Measurements from ENCODE around the gene ELFN1. TPM values are rescaled to one million over a fixed set of nuclear protein-coding genes. Genes with fewer than 3 reads are reported as not detected.

The ELFN1 gene
- total RNA-seq, 8 experiments from 2014 or later = 0.13 to 25.2 (median 8.1) TPM

DNA sequence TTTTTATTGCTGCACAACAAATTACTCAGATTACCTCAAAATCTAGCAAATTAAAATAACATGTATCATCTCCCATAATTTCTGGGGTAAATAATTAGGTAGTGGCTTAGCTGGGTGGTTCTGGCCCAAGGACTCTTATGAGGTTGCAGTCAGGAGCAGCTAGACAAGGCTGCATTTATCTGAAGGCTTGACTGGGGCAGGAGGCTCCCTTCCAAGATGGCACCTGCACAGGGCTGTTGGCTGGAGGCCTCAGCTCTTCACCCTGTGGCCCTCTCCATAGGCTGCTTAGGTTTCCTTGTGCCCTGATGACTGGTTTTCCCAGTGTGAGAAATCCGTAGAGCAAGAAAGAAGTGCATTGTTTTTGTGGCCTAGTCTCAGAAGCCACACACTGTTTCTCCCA is 34.7 kb upstream of the ELFN1 start:
- 20 to 100% (median 71%) methylated on average over 1 of the region's 1 CpG; no CpG with 5 or more reads in 4 of the 10 experiments for WGBS, 10 experiments
- Histone ChIP-seq H3K4me1 (replicated peaks in 1 of 2) (peaks cover 0 to 4% of the 10 kb centered on the region in 2 donors), H3K4me3 (no peak overlapping the region), H3K27ac (no peak overlapping the region)
- in situ Hi-C loops (cut with MboI; ENCODE audit: low pct_unique_long_range_greater_than_20kb in 2 of 9, low sequenced_read_pairs in 9 of 9, unreplicated experiment in 9 of 9) = no loop called here
- no peak for ATAC-seq (replicated peaks in 6 of 8)

DNA sequence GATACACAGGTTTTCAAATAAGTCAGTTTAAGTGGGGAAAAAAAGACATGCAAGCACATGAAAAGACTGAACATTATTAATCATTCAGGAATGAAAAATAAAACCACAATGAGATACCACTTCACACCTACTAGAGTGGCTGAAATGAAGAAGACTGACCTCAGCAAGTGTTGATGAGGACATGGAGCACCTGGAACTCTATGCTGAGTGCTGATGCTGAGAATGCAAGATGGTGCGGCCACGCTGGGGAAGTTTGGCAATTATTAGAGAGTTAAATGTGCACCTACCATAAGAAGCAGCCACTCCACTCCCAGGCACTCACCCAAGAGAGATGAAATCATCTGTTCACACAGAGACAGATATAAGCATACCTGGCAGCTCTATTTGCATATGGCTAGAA is 32.9 kb upstream of the ELFN1 start:
- Histone ChIP-seq H3K4me3 (no peak overlapping the region), H3K4me1 (replicated peaks in 1 of 2) (peaks cover under 1 to 4% of the 10 kb centered on the region in 2 donors), H3K27ac (no peak overlapping the region)
- ATAC-seq (replicated peaks in 6 of 8) = no peak
- WGBS, 10 experiments = 0 to 100% (median 90%) methylated on average over 1 to 2 of the region's 2 CpGs; no CpG with 5 or more reads in 3 of the 10 experiments
- in situ Hi-C loops (cut with MboI; ENCODE audit: low pct_unique_long_range_greater_than_20kb in 2 of 9, low sequenced_read_pairs in 9 of 9, unreplicated experiment in 9 of 9) = no loop called here

DNA sequence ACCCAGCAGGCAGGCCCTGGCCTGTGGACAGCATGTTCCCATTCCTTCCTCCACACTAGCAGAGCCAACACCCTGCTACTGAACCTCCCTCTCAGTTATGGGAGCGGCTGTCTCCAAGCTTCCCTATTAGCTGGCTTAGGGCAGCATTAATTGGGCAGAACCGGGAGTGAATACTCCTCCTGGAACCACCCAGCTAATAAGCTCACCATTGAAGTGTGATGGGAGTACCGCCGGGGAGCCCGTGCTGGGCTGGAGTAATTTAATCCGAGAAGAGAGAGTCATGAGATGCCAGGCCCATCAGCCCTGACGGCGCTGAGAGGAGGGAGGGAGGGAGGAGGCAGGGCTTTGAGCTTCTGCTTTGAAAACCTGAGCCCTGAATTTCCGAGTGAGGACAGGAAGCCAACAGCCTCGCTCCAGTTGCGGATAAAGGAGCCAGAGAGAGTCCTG is 31.8 kb upstream of the ELFN1 start:
- Histone ChIP-seq H3K4me3 (no peak overlapping the region), H3K4me1 (replicated peaks in 1 of 2) (peaks cover 0 to 3% of the 10 kb centered on the region in 2 donors), H3K27ac (no peak overlapping the region)
- 0 to 39% (median 39%) methylated on average over 1 to 6 of the region's 11 CpGs; no CpG with 5 or more reads in 7 of the 10 experiments for WGBS, 10 experiments
- in situ Hi-C loops (cut with MboI; ENCODE audit: low pct_unique_long_range_greater_than_20kb in 2 of 9, low sequenced_read_pairs in 9 of 9, unreplicated experiment in 9 of 9) = no loop called here
- peak; percentile 71 to 99 (median 91) for ATAC-seq (replicated peaks in 6 of 8)

DNA sequence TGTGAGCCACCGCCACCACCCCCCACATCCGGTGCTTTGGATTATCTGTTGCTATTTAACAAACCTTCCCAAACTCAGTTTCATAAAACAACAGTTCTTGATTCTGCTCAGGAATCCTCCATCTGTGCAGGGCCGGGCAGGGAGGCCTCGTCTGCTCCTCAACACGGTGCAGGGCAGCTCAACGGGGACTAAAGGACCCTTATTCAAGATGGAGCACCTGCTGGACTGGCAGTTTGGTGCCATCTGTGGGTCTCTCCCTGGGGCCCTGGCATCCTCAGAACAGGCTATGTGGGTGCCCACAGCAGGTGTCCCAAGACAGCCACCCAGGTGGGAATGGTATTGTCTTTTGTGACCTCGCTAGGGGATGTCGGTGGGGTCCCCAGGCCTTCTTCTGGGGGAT is 31.0 kb upstream of the ELFN1 start:
- H3K4me1 ChIP-seq (replicated peaks in 1 of 2) = peaks cover 0 to 3% of the 10 kb centered on the region in 2 donors
- in situ Hi-C loops (cut with MboI; ENCODE audit: low pct_unique_long_range_greater_than_20kb in 2 of 9, low sequenced_read_pairs in 9 of 9, unreplicated experiment in 9 of 9) = no loop called here
- ATAC-seq (replicated peaks in 6 of 8) = no peak
- 22 to 100% (median 81%) methylated on average over 1 to 5 of the region's 8 CpGs; no CpG with 5 or more reads in 3 of the 10 experiments for WGBS, 10 experiments
- H3K27ac ChIP-seq = no peak overlapping the region
- H3K4me3 ChIP-seq = no peak overlapping the region

DNA sequence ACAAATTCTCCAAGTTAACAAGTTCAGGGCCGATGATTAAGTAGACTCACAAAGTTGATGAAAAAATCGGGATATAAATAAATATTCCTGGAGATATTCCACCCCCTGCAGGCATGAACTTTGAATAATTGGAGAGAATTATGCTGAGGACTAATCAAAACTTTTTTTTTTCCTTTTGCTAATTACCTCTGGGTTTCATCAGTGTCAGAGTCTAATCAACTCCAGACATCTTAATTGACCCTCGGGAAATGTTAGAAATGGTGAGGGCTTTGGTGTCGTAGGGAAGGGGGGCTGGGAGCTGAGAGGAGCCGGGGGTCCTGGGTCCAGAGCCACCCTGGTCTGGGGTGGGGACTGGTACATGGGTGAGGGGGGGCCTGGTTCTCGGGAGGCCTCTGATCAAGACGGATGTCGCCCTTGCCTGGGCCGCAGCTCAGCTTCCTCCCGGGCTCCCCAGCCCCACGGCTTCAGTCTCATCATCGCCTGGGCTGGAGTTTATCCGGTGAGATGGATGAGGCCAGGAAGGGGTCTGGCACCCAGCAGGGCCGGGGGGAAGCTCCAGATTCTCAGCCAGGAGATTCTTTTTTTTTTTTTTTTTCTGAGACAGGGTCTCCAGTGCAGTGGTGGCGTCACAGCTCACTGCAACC is 30.4 kb upstream of the ELFN1 start:
- Histone ChIP-seq H3K4me3 (no peak overlapping the region), H3K4me1 (replicated peaks in 1 of 2) (peaks cover 0 to 3% of the 10 kb centered on the region in 2 donors), H3K27ac (no peak overlapping the region)
- 0 to 83% (median 56%) methylated on average over 1 to 10 of the region's 15 CpGs; no CpG with 5 or more reads in 4 of the 10 experiments for WGBS, 10 experiments
- ATAC-seq (replicated peaks in 6 of 8) = no peak
- in situ Hi-C loops (cut with MboI; ENCODE audit: low pct_unique_long_range_greater_than_20kb in 2 of 9, low sequenced_read_pairs in 9 of 9, unreplicated experiment in 9 of 9) = no loop called here

DNA sequence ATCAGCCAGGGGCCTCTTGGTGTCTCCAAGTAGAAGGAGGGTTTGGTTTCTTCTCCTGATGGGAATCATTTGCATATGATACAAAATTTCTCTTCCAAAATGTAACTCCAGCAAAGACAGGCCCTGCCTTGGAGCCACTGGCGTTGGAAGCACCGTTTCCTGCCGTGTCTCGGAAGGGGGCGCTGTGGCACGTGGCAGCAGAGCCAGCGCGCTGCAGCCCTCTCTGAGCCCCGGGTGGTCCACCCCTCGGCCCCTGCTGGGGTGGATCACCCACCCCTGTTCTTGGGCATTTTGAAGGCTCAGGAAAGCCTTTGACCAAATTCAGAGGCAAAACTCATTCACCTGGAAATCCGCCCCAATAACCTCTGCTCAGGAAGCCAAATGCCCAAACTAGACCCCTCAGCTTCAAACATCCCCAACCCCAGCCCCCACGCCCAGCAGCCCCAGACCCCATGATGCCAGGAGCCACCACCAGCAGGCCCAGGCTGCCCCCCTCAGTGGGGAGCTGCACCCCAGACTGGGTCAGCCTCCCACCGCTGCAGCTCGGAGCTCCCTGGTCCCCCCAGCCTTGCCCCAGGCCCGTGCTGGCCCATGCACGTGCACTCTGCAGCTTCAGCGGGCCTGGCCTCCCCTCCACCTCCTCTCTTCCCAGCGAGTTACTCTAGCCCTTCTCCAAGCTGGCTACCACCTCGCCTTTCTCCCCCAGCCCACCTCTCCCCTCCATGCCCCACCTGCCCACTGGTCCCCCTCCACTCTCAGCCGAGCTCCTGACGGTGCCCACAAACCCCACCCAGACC is 29.5 kb upstream of the ELFN1 start:
- H3K4me3 ChIP-seq = no peak overlapping the region
- peaks cover 0 to 6% of the 10 kb centered on the region in 2 donors for H3K4me1 ChIP-seq (replicated peaks in 1 of 2)
- peak in 2 of 8 experiments; percentile 3 to 47 for ATAC-seq (replicated peaks in 6 of 8)
- in situ Hi-C loops (cut with MboI; ENCODE audit: low pct_unique_long_range_greater_than_20kb in 2 of 9, low sequenced_read_pairs in 9 of 9, unreplicated experiment in 9 of 9) = no loop called here
- no peak overlapping the region for H3K27ac ChIP-seq
- WGBS, 10 experiments = 48 to 96% methylated on average over 5 to 6 of the region's 21 CpGs; no CpG with 5 or more reads in 8 of the 10 experiments

DNA sequence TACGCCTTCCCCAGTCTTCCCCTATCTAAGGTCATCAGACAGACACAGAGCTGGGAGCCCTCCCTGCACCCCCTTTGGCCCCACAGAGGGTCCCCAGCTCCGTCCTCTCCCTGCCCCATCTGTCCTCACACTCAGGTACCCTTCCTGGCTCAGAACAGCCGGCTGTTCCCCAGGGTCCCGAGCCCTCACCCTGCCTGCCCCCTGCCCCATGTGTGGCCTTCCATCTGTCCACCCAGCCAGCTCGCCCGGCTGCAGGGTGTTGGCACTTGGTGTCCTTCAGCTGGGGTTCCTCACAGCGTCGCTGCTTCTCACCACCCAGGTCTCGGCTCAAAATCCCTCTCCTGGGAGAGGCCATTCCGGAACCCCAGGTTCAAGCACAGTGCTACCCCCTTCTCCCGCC is 28.9 kb upstream of the ELFN1 start:
- Histone ChIP-seq H3K27ac (no peak overlapping the region), H3K4me1 (replicated peaks in 1 of 2) (peaks cover under 1 to 12% of the 10 kb centered on the region in 2 donors), H3K4me3 (no peak overlapping the region)
- ATAC-seq (replicated peaks in 6 of 8) = no peak
- 100% methylated on average over 1 of the region's 11 CpGs; no CpG with 5 or more reads in 9 of the 10 experiments for WGBS, 10 experiments
- in situ Hi-C loops (cut with MboI; ENCODE audit: low pct_unique_long_range_greater_than_20kb in 2 of 9, low sequenced_read_pairs in 9 of 9, unreplicated experiment in 9 of 9) = no loop called here

DNA sequence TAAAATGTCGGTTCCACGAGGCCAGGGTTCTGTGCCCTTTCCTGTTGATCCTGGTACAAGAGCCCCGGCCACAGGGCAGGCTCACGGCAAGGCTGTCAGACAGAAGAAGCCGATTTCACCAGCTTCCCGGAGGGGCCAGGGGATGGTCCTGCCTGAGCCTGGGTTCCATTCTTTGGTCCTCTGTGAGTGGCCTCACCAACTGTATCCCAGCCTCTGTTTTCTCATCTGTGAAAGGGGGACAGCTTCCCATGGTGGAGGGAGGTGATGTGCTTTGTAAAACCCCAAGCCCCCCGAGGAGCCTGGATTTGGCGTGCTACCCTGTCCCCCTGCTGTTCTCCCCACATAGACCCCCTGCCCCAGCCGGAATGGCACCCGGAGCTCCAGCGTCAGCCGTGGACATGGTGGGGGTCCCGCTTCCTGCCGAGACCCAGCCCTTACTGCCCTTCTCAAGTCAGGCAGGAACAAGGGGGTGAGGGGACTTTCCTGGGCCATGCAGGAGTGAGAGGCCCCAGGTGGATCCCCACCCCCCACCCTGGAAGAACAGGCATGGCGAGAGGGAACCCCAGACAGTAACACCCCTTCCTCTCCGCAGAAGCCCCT is 28.3 kb upstream of the ELFN1 start:
- H3K4me1 ChIP-seq (replicated peaks in 1 of 2) = peaks cover 6 to 18% of the 10 kb centered on the region in 2 donors
- ATAC-seq (replicated peaks in 6 of 8) = no peak
- H3K27ac ChIP-seq = no peak overlapping the region
- WGBS, 10 experiments = 0 to 84% (median 83%) methylated on average over 1 to 10 of the region's 16 CpGs; no CpG with 5 or more reads in 5 of the 10 experiments
- no peak overlapping the region for H3K4me3 ChIP-seq
- in situ Hi-C loops (cut with MboI; ENCODE audit: low pct_unique_long_range_greater_than_20kb in 2 of 9, low sequenced_read_pairs in 9 of 9, unreplicated experiment in 9 of 9) = no loop called here

DNA sequence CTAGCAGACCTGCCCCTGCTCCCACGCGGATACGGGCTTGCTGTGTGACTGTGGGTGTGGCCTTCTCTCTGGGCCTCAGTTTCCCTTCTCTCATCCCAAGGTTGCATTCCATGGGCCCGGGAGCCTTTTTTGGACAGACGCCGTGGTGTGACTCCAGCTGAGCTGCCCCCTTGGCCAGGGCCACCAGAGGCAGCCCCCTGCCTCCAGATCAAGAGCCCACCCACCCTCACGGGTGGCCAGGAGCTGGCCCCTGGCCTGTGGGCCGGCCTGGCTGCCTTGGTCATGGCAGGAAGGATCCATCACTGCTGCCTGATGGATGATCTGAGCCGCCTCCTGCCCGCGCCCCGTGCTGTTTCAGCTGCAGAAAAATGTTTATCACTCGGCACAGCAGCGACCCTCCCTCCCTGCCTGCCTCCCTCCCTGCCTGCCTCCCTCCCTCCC is 27.8 kb upstream of the ELFN1 start:
- 60% methylated on average over 1 of the region's 14 CpGs; no CpG with 5 or more reads in 9 of the 10 experiments for WGBS, 10 experiments
- Histone ChIP-seq H3K4me1 (replicated peaks in 1 of 2) (peaks cover 10 to 23% of the 10 kb centered on the region in 2 donors), H3K4me3 (no peak overlapping the region), H3K27ac (peak overlapping the region in 1 of 2 donors; percentile 31)
- peak in 2 of 8 experiments; percentile 21 to 44 for ATAC-seq (replicated peaks in 6 of 8)
- in situ Hi-C loops (cut with MboI; ENCODE audit: low pct_unique_long_range_greater_than_20kb in 2 of 9, low sequenced_read_pairs in 9 of 9, unreplicated experiment in 9 of 9) = no loop called here

DNA sequence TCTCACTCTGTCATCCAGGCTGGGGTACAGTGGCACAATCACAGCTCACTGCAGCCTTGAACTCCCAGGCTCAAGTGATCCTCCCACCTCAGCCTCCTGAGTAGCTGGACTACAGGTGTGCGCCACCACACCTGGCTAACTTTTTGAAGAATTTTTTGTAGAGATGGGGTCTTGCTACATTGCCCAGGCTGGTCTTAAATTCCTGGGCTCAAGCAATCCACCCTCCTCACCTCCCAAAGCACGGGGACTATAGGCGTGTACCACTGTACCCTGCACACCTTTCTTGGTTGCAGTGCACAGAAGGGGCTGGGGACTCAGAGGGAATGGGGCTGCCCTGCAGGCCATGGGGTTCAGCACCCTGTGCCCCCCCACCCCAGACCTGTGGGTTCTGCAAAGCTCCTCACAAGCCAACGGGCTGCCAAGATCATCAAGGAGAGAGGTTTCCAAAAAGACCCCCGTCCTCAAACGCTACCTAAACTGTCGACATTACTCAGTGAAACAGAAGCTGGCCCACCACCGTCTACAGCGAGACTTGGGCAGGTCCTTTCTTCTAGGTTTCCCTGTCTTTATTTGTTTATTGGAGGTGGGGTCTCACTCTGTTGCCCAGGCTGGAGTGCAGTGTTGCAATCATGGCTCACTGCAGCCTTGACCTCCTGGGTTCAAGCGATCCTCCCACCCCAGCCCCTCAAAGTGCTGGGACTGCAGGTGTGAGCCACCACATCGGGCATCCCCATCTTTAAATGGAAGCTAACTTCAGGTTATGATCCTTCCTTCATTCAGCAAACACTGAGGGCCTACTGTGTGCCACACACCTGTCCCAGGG is 26.6 kb upstream of the ELFN1 start:
- 21 to 100% (median 95%) methylated on average over 1 to 4 of the region's 11 CpGs; no CpG with 5 or more reads in 3 of the 10 experiments for WGBS, 10 experiments
- in situ Hi-C loops (cut with MboI; ENCODE audit: low pct_unique_long_range_greater_than_20kb in 2 of 9, low sequenced_read_pairs in 9 of 9, unreplicated experiment in 9 of 9) = no loop called here
- H3K4me3 ChIP-seq = no peak overlapping the region
- ATAC-seq (replicated peaks in 6 of 8) = no peak
- peaks cover 21 to 35% of the 10 kb centered on the region in 2 donors for H3K4me1 ChIP-seq (replicated peaks in 1 of 2)
- no peak overlapping the region for H3K27ac ChIP-seq

DNA sequence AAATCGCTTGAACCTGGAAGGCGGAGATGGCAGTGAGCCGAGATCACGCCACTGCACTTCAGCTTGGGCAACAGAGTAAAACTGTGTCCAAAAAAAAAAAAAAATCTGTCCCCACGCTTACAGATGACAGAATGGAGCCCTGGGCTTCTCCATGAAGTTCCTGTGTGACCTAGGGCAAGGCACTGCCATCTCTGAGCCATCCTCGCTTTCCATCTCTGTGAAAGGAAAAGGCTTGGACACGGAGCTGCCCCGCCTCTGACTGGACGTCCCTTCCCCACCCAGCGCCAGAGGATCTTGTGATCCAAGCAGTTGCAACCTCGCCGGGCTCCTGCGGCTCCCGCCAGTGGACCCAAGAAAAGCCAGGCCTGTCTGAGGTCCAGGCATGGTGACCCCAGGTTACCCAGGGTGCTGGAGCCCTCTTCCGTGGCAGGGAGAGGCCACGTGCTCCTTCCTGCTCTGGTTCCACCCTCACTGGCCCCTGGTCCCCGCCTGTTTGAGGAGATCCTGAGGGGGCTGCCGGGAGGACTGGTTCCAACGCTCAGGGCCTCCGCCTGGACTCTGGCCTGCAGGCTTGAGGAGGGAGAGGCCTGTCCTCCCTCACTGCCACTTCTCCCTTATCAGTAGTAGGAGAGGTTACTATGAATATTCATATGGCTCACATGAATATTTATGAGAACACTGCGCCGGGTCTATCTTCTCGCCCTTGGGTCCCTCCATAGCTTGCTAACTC is 25.6 kb upstream of the ELFN1 start:
- Histone ChIP-seq H3K27ac (no peak overlapping the region), H3K4me3 (no peak overlapping the region), H3K4me1 (replicated peaks in 1 of 2) (peaks cover 30 to 43% of the 10 kb centered on the region in 2 donors)
- peak in 3 of 8 experiments; percentile 32 to 53 (median 34) for ATAC-seq (replicated peaks in 6 of 8)
- in situ Hi-C loops (cut with MboI; ENCODE audit: low pct_unique_long_range_greater_than_20kb in 2 of 9, low sequenced_read_pairs in 9 of 9, unreplicated experiment in 9 of 9) = no loop called here
- WGBS, 10 experiments = 40 to 100% (median 85%) methylated on average over 1 to 15 of the region's 23 CpGs; no CpG with 5 or more reads in 1 of the 10 experiments

DNA sequence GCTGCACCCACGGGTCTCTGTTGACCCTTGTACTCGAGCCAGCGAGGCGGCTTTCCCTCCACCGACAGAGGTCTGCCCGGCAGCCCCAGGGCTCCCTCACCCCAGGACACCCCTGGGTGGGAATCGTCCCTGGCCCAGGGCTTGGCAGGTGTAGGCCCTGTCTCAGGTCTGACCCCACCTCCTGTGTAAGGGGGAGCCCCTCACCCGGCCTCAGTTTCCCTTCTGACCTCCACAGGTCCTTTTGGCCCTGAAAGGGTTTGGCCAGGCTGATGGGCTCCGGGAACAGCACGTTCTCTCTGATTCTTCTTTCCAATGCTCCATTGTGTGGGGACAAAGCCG is 25.0 kb upstream of the ELFN1 start:
- in situ Hi-C loops (cut with MboI; ENCODE audit: low pct_unique_long_range_greater_than_20kb in 2 of 9, low sequenced_read_pairs in 9 of 9, unreplicated experiment in 9 of 9) = no loop called here
- WGBS, 10 experiments = 60 to 100% (median 60%) methylated on average over 1 to 5 of the region's 11 CpGs; no CpG with 5 or more reads in 5 of the 10 experiments
- no peak for ATAC-seq (replicated peaks in 6 of 8)
- Histone ChIP-seq H3K27ac (no peak overlapping the region), H3K4me3 (no peak overlapping the region), H3K4me1 (replicated peaks in 1 of 2) (peaks cover 30 to 43% of the 10 kb centered on the region in 2 donors)

Data from motor neuron (in vitro differentiated cells).